Ureter (tissue), 1 donor: Measurements from ENCODE around the gene XRN2. TPM values are rescaled to one million over a fixed set of nuclear protein-coding genes. Genes with fewer than 3 reads are reported as not detected.

Source experiments
- DNase-seq: peaks from one replicate; pipeline ENCODE4 v3.0.0-alpha.2; 2020; ENCODE audit warnings: low spot score
- total RNA-seq: library from RNA; stranded (reverse); gene quantifications from one replicate; pipeline ENCODE4 v1.2.4, GENCODE V29; 2023
- donor health status: DM: yes; HTN: yes; CAD: no.

The XRN2 gene
- total RNA-seq, 1 donor from 2014 or later = 59.0 TPM

- no peak for DNase-seq
These were observed 8.4 kb upstream of the XRN2 start for GRCh38 chr20:21294755-21295154.

GRCh38 chr20:21301940-21302663 is 1.0 kb upstream of the XRN2 start:
- DNase-seq = no peak

GRCh38 chr20:21302664-21303060 is 469 bp upstream of the XRN2 start:
- no peak for DNase-seq

- DNase-seq = no peak
These were observed 898 bp downstream of the XRN2 start for GRCh38 chr20:21303872-21304586.

- no peak for DNase-seq
These were observed 5.2 kb downstream of the XRN2 start for GRCh38 chr20:21308340-21308739.

GRCh38 chr20:21309678-21310467 is 6.7 kb downstream of the XRN2 start:
- DNase-seq = no peak

GRCh38 chr20:21312813-21313474 is 9.8 kb downstream of the XRN2 start:
- DNase-seq = no peak

GRCh38 chr20:21315138-21315537 is 12.0 kb downstream of the XRN2 start:
- no peak for DNase-seq

- no peak for DNase-seq
These were observed 19.1 kb downstream of the XRN2 start for GRCh38 chr20:21322083-21322710.

- DNase-seq = no peak
These were observed 19.8 kb downstream of the XRN2 start for GRCh38 chr20:21322921-21323331.

- no peak for DNase-seq
These were observed 20.5 kb downstream of the XRN2 start for GRCh38 chr20:21323640-21324039.

GRCh38 chr20:21324126-21324525 is 21.0 kb downstream of the XRN2 start:
- DNase-seq = no peak

GRCh38 chr20:21325296-21325695 is 22.2 kb downstream of the XRN2 start:
- DNase-seq = no peak

GRCh38 chr20:21326700-21327099 is 23.6 kb downstream of the XRN2 start:
- no peak for DNase-seq

- no peak for DNase-seq
These were observed 33.5 kb downstream of the XRN2 start for GRCh38 chr20:21336455-21337151.

GRCh38 chr20:21338291-21338690 is 35.2 kb downstream of the XRN2 start:
- DNase-seq = no peak

- no peak for DNase-seq
These were observed 36.4 kb downstream of the XRN2 start for GRCh38 chr20:21339499-21339898.

- no peak for DNase-seq
These were observed 38.0 kb downstream of the XRN2 start for GRCh38 chr20:21340991-21341697.

- no peak for DNase-seq
These were observed 39.7 kb downstream of the XRN2 start for GRCh38 chr20:21342656-21343345.
